Upper lobe of left lung (tissue), 6 donors: ENCODE measurements around the gene HLA-DQA2. TPM values are rescaled to one million over a fixed set of nuclear protein-coding genes. Genes with fewer than 3 reads are reported as not detected.

Experiments used
- ATAC-seq, 2 donors: fragments of 200-7000 bp; cut with Tn5 transposase; one replicate each; pipeline ENCODE4 v1.9.1; 2022; ENCODE audit warnings: mild to moderate bottlenecking in 2 of 2, moderate library complexity in 2 of 2; ENCODE audit not compliant: low FRiP score in 2 of 2
- DNase-seq, 2 donors: peaks; one replicate each; pipeline ENCODE4 v3.0.0-alpha.2; 2019 to 2020
- H3K27ac ChIP-seq, 4 donors: fragments of 200-600 bp; sonication (generic); one replicate each; pipeline ENCODE4 v1.5.1; 2016 to 2019
- H3K27me3 ChIP-seq, 4 donors: fragments of 200-600 bp; sonication (generic); one replicate each; pipeline ENCODE4 v1.5.1; 2017 to 2019
- H3K36me3 ChIP-seq, 4 donors: fragments of 200-600 bp; sonication (generic); one replicate each; pipeline ENCODE4 v1.5.1; 2016 to 2019
- H3K4me1 ChIP-seq, 4 donors: fragments of 200-600 bp; sonication (generic); one replicate each; pipeline ENCODE4 v1.5.1; 2018 to 2019
- H3K4me3 ChIP-seq, 4 donors: fragments of 200-600 bp; sonication (generic); one replicate each; pipeline ENCODE4 v1.5.1; 2017 to 2019; ENCODE audit warnings: mild to moderate bottlenecking in 2 of 4, moderate library complexity in 1 of 4
- H3K9me3 ChIP-seq, 4 donors: fragments of 200-600 bp; sonication (generic); one replicate each; pipeline ENCODE4 v1.5.1; 2018 to 2019
- EP300 ChIP-seq, 4 donors: sonication (generic); formaldehyde crosslinking; IDR thresholded peaks; one replicate each; pipeline ENCODE4 v1.5.1; 2017; ENCODE audit warnings: antibody characterized with exemption in 4 of 4, control low read depth in 2 of 4
- POLR2A ChIP-seq, 4 donors: fragments of 450-650 bp; IDR thresholded peaks; one replicate each; pipeline ENCODE4 v1.5.1; 2016 to 2017; ENCODE audit warnings: antibody characterized with exemption in 4 of 4, mild to moderate bottlenecking in 2 of 4
- POLR2AphosphoS5 ChIP-seq, 2 donors: sonication (generic); formaldehyde crosslinking; IDR thresholded peaks; one replicate each; pipeline ENCODE4 v1.5.1; 2017; ENCODE audit warnings: antibody characterized with exemption in 2 of 2
- WGBS, 2 donors: methylation state at CpG; one replicate each; pipeline ENCODE4 v1.1.5; 2017 to 2018; 5-methylcytosine and 5-hydroxymethylcytosine counted together
- total RNA-seq, 6 donors: library from RNA; depleted of rRNA in 4 of 6; stranded (reverse); fragments of >200 nt in 4 of 6; gene quantifications; one replicate each; pipeline versions ENCODE4 v1.1.0 to v1.2.1, GENCODE V29; 2016 to 2021
- TF ChIP-seq, protein P1 (sequence below), 6 experiments: fragments of 450-650 bp in 4 of 6; fragments of 200-600 bp in 2 of 6; sonication (generic) in 2 of 6; IDR thresholded peaks; one replicate each; pipeline ENCODE4 v1.5.1; 2016 to 2019; ENCODE audit warnings: antibody characterized with exemption in 6 of 6
- donor health status: DM: no; HTN: no; CAD: no; lungs with moderate emphysema.
- donor health status: DM: no; HTN: yes; CAD: no; lungs with severe emphysema.

The HLA-DQA2 gene
- total RNA-seq = 10 to 100 TPM in 2 of 6 donors, 1 to 10 TPM in 3, not detected in 1; 1.4 to 52.6 (median 4.4) TPM

DNA sequence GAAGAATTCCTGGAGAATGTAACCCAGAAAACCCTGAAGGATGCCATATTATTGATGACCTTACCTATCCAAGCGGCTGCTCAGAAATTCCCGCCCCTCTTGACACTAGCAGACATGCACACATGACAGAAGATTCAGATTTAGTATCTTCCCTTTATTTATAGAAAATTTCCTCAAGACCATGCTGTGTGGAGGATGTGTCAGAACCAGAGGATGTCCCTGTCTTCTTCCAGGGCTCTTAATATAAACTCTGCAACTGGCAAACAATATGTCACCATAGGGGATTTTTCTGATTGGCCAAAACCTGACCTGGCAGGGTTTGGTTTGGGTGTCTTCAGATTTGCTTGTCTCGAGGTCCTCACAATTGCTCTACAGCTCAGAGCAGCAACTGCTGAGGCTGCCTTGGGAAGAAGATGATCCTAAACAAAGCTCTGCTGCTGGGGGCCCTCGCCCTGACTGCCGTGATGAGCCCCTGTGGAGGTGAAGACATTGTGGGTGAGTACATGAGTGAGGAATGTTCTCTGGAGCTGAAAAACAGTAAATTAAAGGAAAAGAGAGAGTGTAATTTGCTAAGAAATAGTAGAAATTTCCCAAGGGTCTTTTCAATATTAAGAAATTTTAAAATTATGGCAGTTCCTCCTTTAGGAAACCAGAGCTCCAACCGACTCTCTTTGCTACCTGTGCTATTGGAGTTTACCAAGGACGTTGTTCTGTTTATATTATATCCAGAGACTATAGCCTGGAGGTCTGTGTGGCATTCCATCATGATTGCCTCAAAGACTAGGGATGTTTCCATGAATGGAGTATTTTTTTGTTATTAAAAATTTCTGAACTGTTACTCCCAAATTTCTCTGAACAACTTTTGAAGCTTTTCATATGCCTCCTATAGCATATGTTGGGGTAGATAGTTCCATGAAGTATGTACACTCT lies at the start of gene HLA-DQA2:
Gene HLA-DQA2 (plus strand): TSS at position 361 of the 930 bp plus-strand sequence. CDS start 53 bp downstream, at position 414.
- TF ChIP-seq, protein P1, sequence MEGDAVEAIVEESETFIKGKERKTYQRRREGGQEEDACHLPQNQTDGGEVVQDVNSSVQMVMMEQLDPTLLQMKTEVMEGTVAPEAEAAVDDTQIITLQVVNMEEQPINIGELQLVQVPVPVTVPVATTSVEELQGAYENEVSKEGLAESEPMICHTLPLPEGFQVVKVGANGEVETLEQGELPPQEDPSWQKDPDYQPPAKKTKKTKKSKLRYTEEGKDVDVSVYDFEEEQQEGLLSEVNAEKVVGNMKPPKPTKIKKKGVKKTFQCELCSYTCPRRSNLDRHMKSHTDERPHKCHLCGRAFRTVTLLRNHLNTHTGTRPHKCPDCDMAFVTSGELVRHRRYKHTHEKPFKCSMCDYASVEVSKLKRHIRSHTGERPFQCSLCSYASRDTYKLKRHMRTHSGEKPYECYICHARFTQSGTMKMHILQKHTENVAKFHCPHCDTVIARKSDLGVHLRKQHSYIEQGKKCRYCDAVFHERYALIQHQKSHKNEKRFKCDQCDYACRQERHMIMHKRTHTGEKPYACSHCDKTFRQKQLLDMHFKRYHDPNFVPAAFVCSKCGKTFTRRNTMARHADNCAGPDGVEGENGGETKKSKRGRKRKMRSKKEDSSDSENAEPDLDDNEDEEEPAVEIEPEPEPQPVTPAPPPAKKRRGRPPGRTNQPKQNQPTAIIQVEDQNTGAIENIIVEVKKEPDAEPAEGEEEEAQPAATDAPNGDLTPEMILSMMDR (IDR thresholded peaks at IDR 0.05) = no peak
- TF ChIP-seq POLR2AphosphoS5 (IDR thresholded peaks at IDR 0.05) = no peak
- no peak for TF ChIP-seq POLR2A (IDR thresholded peaks at IDR 0.05)
- TF ChIP-seq EP300 (IDR thresholded peaks at IDR 0.05) = no peak
- no peaks in the 10 kb centered on the region for H3K36me3 ChIP-seq
- no peak within 1 kb of the TSS for H3K27ac ChIP-seq
- no peak within 1 kb of the TSS for H3K4me3 ChIP-seq
- ATAC-seq (no peak), DNase-seq (no peak)
- H3K9me3 ChIP-seq = no peaks in the 10 kb centered on the region
- 72 to 78% methylated on average over 7 of the region's 7 CpGs for WGBS, 2 donors
- H3K27me3 ChIP-seq = no peaks in the 10 kb centered on the region
- H3K4me1 ChIP-seq = no peaks in the 10 kb centered on the region

DNA sequence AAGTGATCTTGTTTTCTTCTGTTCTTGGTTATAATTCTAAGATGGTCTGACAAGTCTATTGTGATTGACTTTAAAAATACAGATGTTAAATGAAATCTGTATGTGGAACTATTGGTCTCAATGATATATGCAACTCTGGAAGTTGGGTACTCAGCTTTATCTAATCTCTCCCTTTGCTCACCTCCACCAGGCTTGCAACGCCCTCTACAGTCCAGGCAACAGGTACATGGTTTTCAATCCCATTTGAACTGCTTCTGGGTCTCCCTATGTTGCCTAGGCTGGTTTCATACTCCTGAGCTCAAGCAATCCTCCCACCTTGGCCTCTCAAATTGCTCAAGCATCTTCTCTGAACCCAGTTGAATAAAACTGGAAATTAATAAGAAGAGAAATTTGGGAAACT lies 49.2 kb upstream of the HLA-DQA2 start:
- DNase-seq (peak in 1 of 2 donors; percentile 36), ATAC-seq (no peak)
- Histone ChIP-seq H3K36me3 (no peaks in the 10 kb centered on the region), H3K27ac (no peak overlapping the region), H3K9me3 (no peaks in the 10 kb centered on the region), H3K27me3 (no peaks in the 10 kb centered on the region), H3K4me3 (no peak overlapping the region), H3K4me1 (no peaks in the 10 kb centered on the region)
- WGBS, 2 donors = 0% methylated on average over 1 of the region's 1 CpG
- no peak for TF ChIP-seq POLR2A (IDR thresholded peaks at IDR 0.05)
- TF ChIP-seq, protein P1 (IDR thresholded peaks at IDR 0.05) = peak in 4 of 6 experiments; percentile 24 to 62 (median 42)
- no peak for TF ChIP-seq POLR2AphosphoS5 (IDR thresholded peaks at IDR 0.05)
- TF ChIP-seq EP300 (IDR thresholded peaks at IDR 0.05) = no peak

DNA sequence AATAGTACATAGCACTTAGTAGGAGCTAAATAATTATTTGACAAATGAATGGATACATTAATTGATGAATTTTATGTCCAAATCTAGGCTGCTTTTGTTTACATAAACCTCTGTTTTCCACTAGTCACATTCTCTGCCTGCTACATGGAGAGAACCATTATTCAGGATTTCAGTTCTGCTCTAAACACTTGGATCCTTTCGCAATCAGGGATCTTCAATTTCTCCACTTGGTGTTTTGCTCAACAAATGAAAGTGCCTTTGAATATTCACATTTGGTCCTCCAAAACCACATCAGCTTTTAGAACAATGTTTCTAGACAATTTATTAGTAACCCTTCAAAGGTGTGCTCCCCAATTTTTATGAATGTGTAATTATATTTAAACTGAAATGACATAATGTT lies 44.2 kb upstream of the HLA-DQA2 start:
- H3K27ac ChIP-seq = no peak overlapping the region
- 65 to 79% methylated on average over 1 of the region's 1 CpG for WGBS, 2 donors
- DNase-seq (no peak), ATAC-seq (no peak)
- no peak overlapping the region for H3K4me3 ChIP-seq
- H3K36me3 ChIP-seq = no peaks in the 10 kb centered on the region
- no peaks in the 10 kb centered on the region for H3K27me3 ChIP-seq
- no peaks in the 10 kb centered on the region for H3K9me3 ChIP-seq
- peaks cover 0 to 3% (median 0%) of the 10 kb centered on the region in 4 donors for H3K4me1 ChIP-seq
- TF ChIP-seq EP300 (IDR thresholded peaks at IDR 0.05) (no peak), POLR2AphosphoS5 (IDR thresholded peaks at IDR 0.05) (no peak), POLR2A (IDR thresholded peaks at IDR 0.05) (no peak)
- TF ChIP-seq, protein P1 (IDR thresholded peaks at IDR 0.05) = no peak

DNA sequence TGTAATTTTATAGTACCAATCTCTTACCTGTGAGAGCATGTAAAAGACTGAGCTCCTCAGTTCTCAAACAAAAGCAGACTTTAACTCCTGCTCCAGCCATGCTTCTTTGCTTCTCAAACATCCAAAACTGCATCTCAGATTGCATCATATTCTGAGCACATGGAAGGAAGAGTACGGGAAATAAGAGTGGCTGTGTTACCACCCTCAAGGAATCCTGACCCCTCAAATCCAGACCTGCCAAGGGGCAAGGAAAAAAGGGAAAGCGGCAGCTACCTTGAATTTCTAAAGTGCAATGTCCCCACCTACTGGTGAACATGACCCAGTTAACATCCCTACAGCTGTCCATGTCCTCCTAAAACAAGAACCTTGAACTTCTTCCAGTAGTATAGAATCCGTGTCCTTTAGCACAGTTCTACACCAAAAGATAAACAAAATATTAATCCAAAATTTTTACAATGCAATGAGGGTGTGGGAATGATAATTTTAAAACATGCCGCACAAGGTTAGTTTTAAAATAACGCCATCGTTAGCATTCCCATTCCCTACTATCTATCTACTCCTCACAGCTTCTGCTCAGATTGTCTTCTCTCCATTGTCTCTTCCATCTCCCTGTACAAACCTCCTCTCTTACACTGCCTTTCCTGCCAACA lies 40.7 kb upstream of the HLA-DQA2 start:
- H3K4me1 ChIP-seq = peaks cover 0 to 3% (median 0%) of the 10 kb centered on the region in 4 donors
- DNase-seq (peak in 1 of 2 donors; percentile 60), ATAC-seq (peak; percentile 83 to 88)
- 8 to 14% methylated on average over 6 of the region's 6 CpGs for WGBS, 2 donors
- H3K9me3 ChIP-seq = no peaks in the 10 kb centered on the region
- no peaks in the 10 kb centered on the region for H3K27me3 ChIP-seq
- TF ChIP-seq, protein P1 (IDR thresholded peaks at IDR 0.05) = peak; percentile 29 to 74 (median 52)
- TF ChIP-seq POLR2AphosphoS5 (IDR thresholded peaks at IDR 0.05) = no peak
- TF ChIP-seq EP300 (IDR thresholded peaks at IDR 0.05) = no peak
- TF ChIP-seq POLR2A (IDR thresholded peaks at IDR 0.05) = no peak
- no peaks in the 10 kb centered on the region for H3K36me3 ChIP-seq
- H3K27ac ChIP-seq = no peak overlapping the region
- no peak overlapping the region for H3K4me3 ChIP-seq
